H1 (cell line): ENCODE measurements around the gene SLC35A3. TPM values are rescaled to one million over a fixed set of nuclear protein-coding genes. Genes with fewer than 3 reads are reported as not detected.

ENCODE experiments used
- CBX5 ChIP-seq: fragments of 300-800, 300-1000 bp; sonication (generic); IDR thresholded peaks from 2 replicates; pipeline ENCODE4 v1.7.1; 2016; ENCODE audit warnings: antibody characterized with exemption, low read length, low read depth
- EGR1 ChIP-seq: IDR thresholded peaks from 2 replicates; pipeline ENCODE4 v1.6.1; 2011; ENCODE audit warnings: low read depth, low read length, borderline replicate concordance
- KDM5A ChIP-seq: fragments of 200-600 bp; IDR thresholded peaks from 2 replicates; pipeline ENCODE4 v1.7.1; 2012; ENCODE audit warnings: mild to moderate bottlenecking, low read length, inconsistent platforms, mixed read lengths
- TCF12 ChIP-seq: IDR thresholded peaks from 2 replicates; pipeline ENCODE4 v1.6.1; 2011; ENCODE audit warnings: low read depth, mild to moderate bottlenecking, low read length
- polyA plus RNA-seq, 7 experiments: library from polyadenylated mRNA; depleted of rRNA in 3 of 7; stranded (reverse) in 5 of 7; unstranded in 2 of 7; fragments of >200 nt in 5 of 7; fragments of 200-250 nt in 2 of 7; gene quantifications; 1 replicate in 5 of 7; 2 replicates in 1 of 7; 4 replicates in 1 of 7; pipeline versions ENCODE4 v1.2.1 to v1.2.3, GENCODE V29; 2011 to 2013; ENCODE audit warnings: missing spikeins in 2 of 7, mixed read lengths in 2 of 7
- total RNA-seq: library from RNA; stranded (reverse); fragmentation: NEBNext Ultra II Directional; extraction: Animal tissue kit (Norgen Biotek cat#: 25700); gene quantifications from 2 replicates; pipeline ENCODE4 v1.2.1, GENCODE V29; 2021
- TF ChIP-seq, protein P1 (sequence below): fragments of 300-600 bp; sonication (generic); IDR thresholded peaks from 2 replicates; pipeline ENCODE4 v1.7.1; 2012; ENCODE audit warnings: low read length, moderate library complexity, mild to moderate bottlenecking, inconsistent platforms; ENCODE audit not compliant: insufficient replicate concordance

The SLC35A3 gene
- total and polyA plus RNA-seq, 2 of the 8 experiments (the other 6 are each of a cell fraction or from before 2014, with no cell fraction given) = 3.0 to 13.8 TPM

- TF ChIP-seq, protein P1, sequence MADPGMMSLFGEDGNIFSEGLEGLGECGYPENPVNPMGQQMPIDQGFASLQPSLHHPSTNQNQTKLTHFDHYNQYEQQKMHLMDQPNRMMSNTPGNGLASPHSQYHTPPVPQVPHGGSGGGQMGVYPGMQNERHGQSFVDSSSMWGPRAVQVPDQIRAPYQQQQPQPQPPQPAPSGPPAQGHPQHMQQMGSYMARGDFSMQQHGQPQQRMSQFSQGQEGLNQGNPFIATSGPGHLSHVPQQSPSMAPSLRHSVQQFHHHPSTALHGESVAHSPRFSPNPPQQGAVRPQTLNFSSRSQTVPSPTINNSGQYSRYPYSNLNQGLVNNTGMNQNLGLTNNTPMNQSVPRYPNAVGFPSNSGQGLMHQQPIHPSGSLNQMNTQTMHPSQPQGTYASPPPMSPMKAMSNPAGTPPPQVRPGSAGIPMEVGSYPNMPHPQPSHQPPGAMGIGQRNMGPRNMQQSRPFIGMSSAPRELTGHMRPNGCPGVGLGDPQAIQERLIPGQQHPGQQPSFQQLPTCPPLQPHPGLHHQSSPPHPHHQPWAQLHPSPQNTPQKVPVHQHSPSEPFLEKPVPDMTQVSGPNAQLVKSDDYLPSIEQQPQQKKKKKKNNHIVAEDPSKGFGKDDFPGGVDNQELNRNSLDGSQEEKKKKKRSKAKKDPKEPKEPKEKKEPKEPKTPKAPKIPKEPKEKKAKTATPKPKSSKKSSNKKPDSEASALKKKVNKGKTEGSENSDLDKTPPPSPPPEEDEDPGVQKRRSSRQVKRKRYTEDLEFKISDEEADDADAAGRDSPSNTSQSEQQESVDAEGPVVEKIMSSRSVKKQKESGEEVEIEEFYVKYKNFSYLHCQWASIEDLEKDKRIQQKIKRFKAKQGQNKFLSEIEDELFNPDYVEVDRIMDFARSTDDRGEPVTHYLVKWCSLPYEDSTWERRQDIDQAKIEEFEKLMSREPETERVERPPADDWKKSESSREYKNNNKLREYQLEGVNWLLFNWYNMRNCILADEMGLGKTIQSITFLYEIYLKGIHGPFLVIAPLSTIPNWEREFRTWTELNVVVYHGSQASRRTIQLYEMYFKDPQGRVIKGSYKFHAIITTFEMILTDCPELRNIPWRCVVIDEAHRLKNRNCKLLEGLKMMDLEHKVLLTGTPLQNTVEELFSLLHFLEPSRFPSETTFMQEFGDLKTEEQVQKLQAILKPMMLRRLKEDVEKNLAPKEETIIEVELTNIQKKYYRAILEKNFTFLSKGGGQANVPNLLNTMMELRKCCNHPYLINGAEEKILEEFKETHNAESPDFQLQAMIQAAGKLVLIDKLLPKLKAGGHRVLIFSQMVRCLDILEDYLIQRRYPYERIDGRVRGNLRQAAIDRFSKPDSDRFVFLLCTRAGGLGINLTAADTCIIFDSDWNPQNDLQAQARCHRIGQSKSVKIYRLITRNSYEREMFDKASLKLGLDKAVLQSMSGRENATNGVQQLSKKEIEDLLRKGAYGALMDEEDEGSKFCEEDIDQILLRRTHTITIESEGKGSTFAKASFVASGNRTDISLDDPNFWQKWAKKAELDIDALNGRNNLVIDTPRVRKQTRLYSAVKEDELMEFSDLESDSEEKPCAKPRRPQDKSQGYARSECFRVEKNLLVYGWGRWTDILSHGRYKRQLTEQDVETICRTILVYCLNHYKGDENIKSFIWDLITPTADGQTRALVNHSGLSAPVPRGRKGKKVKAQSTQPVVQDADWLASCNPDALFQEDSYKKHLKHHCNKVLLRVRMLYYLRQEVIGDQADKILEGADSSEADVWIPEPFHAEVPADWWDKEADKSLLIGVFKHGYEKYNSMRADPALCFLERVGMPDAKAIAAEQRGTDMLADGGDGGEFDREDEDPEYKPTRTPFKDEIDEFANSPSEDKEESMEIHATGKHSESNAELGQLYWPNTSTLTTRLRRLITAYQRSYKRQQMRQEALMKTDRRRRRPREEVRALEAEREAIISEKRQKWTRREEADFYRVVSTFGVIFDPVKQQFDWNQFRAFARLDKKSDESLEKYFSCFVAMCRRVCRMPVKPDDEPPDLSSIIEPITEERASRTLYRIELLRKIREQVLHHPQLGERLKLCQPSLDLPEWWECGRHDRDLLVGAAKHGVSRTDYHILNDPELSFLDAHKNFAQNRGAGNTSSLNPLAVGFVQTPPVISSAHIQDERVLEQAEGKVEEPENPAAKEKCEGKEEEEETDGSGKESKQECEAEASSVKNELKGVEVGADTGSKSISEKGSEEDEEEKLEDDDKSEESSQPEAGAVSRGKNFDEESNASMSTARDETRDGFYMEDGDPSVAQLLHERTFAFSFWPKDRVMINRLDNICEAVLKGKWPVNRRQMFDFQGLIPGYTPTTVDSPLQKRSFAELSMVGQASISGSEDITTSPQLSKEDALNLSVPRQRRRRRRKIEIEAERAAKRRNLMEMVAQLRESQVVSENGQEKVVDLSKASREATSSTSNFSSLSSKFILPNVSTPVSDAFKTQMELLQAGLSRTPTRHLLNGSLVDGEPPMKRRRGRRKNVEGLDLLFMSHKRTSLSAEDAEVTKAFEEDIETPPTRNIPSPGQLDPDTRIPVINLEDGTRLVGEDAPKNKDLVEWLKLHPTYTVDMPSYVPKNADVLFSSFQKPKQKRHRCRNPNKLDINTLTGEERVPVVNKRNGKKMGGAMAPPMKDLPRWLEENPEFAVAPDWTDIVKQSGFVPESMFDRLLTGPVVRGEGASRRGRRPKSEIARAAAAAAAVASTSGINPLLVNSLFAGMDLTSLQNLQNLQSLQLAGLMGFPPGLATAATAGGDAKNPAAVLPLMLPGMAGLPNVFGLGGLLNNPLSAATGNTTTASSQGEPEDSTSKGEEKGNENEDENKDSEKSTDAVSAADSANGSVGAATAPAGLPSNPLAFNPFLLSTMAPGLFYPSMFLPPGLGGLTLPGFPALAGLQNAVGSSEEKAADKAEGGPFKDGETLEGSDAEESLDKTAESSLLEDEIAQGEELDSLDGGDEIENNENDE = no peak
- TF ChIP-seq TCF12 = no peak
- TF ChIP-seq CBX5 = no peak
- TF ChIP-seq KDM5A = no peak
- no peak for TF ChIP-seq EGR1
- TF ChIP-seq, all 59 proteins: peak for 0
These were observed 81.6 kb downstream of the SLC35A3 start (continued) for GRCh38 chr1:100051401-100051800.
